Measurements from ENCODE around the gene NPC1.
"Not testable (repeated sequence)": the region's sequence is repeated elsewhere in the genome, so short reads cannot be mapped to it uniquely, and the experiment has no call there.

The NPC1 gene

DNA sequence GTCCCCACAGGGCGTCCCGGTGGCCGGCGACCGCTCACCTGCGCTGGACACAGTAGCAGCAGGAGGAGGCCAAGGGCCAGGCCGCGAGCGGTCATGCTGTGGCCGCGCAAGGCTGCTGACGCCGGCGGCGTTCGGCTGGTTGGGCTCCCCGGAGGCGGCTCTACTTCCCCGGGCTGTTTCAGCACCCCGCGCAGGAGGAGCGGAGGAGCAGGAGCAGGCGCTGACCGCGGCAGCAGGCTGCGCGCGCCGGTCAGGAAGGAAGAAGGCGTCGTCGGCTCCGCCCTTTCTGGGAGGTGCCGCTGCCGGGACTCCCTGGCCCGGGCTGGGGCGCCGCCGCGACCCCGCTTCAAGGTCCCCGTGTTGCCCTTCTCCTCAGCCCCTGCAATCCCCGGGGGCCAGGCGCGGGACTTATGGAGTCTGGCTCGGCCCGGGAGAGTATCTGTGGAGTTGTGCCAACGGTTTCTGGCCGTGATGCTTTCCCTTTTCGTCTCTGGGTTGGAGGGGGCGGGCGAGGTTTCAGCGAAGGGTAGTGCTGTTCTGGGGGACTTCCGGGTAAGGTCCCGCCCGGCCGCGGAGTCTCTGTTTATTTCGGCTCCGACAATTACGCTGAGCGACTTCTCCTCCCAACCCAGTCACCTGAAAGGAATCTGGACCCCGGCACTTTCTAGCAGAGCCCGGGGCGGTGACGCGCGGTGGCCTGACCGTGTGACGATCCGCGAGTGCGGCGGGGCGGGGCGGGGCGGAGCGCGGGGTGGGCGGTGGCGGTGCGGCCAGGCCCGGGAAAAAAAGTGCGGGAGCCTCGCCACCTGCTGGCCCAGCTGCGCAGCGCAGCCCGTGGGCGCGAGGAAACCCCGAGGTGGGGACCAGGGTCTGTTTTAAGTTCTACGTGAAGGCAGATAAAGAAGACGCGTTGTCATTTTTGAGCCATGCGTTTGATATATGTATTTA, at the start of gene NPC1:
NPC1 (minus strand) TSS at position 258 of the 948 bp plus-strand sequence; CDS start at position 95, 163 bp downstream.
- peak; percentile 90 for DNase-seq (ENCODE audit: low spot score)

DNA sequence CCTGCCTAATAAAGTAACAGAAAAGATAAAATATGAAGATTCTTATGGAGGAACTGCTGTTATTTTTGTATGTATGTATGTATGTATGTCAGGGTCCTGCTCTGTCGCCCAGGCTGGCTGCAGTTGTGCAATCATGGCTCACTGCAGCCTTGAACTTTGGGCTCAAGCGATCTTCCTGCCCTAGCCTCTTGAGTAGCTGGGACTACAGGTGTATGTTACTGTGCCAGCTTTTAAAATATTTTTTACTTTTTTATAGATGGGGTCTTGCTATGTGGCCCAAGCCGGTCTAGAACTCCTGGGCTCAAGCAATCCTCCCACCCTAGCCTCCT, 49.7 kb upstream of the NPC1 start:
- no peak for DNase-seq (ENCODE audit: low spot score)

DNA sequence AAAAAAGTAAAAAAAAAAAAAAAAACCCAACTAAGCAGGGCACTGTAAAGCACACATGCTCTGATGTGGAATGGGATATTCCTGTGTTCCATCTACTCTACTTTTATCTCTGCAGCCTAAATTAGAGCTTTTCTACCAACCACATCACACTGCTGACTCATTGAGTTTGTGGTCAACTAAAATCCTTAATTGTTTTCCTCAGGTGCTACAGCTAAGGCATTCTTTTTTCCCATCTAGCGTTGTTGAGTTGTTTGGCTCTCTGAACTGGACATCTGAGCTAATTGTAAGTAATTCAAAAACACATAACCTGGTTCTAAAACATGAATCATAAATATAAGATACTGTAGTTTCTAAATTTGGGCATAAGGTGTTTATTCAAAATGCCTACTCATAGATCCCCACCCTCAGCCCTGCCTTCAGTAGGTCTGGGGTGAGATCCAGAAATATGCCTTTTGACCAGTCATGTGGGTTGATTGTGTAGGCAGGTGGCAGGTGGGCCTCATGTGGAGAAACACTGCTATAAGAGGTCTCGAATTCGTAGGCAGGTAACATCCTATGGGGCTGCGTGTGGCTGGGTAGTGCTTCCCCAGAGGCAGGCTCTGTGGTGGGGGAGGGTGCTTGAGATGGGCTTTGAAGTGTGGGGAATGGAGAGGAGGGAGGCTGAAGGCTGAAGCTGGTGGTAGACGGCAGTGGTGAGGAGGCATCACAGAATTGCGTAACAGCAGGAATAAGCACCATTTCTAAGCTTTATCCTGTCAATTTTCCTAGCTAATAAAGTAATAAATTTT, 49.2 kb upstream of the NPC1 start:
- no peak for DNase-seq (ENCODE audit: low spot score)

DNA sequence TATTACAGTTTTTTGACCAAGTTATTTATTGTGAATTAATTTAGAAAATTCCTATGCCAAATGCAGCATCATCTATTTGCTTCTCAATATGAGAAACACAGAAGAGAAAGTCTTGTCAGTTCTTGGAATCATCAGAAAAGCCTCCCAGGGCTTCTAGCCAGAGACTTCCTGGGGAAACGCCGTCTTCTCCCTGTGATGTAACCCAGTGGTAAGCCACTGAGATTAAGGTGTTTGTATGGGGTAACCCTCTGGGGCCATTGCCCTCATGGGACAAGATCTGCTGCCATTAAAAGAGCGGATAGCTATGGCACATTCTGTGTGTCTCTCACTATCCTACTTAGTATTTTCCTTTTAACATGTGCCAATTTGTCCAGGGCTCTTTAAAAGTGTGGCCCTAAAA, 48.4 kb upstream of the NPC1 start:
- DNase-seq (ENCODE audit: low spot score): no peak

DNA sequence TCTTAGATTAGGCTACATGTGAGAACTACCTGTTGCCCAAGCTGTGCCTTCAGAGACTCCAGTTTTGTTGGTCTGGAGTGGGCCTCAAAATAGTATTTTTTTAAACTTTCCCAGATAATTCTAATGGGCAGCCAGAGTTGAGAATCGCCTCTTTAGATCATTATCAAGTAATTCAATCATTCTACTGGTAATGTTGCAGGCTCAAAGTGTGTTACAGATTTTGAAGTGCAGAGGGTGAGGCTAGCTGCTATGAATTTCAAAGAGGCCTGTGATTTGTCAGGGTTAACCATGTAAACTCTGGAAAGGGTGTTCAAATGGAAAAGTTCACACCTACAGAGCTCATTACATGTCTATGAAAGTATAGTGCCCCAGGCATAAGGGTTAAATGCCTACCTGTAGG, 46.3 kb upstream of the NPC1 start:
- no peak for DNase-seq (ENCODE audit: low spot score)

DNA sequence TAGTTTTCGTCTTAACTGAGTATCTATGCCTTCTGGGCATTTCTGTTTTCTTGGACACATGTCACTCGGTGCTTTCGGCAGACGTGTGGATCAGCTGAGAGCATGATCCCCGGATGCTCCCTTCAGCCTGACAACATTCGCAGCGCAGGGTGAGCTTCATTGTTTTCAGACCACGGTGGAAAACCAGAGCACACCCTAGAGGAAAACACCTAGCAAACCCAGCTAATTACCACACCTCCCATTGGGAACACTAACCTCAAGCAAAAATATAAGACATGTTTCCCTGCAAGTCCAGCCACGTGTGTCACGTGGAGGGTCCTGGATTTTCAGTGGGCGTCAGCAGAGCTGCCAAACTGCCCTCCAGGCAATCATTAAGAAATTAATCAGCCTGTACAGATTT, 45.4 kb upstream of the NPC1 start:
- DNase-seq (ENCODE audit: low spot score): no peak

DNA sequence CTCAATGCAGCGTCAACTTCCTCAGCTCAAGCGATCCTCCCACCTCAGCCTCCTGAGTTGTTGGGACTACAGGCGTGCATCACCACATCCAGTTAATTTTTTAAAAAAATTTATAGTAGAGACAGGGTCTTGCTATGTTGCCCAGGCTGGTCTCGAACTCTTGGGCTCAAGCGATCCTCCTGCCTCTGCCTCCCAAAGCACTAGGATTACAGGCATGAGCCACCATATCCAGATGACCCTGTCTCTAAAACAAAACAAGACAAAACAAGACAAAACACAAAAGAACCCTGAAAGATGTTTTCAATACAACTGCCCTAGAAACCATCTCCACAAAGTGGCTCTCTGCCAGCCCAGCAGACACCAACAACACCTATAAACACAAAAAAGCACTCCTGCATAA, 45.0 kb upstream of the NPC1 start:
- DNase-seq (ENCODE audit: low spot score): no peak

DNA sequence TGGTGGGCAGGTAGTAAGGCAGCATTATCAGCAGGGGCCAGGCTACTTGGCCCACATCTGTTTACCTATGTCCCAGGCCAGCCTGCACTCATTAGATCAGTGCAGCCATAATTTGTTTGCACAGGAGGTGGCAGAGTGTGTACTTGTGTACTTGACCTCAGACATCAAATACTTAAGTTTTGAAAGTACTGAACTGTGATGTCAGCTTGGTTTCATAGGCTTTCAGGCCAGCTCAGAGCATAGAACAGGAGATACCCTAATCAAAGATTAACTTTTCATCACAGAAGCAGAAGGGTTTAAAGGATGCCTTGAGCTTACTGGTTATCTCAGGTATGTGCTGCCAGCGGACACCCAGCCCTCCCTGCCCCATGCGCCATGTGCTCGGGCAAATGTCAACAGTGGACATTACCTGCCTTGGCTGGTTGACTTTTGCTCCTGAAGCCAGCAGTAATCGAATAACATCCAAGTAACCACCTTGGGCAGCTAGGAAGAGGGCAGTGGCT, 43.2 kb upstream of the NPC1 start:
- DNase-seq (ENCODE audit: low spot score): no peak

DNA sequence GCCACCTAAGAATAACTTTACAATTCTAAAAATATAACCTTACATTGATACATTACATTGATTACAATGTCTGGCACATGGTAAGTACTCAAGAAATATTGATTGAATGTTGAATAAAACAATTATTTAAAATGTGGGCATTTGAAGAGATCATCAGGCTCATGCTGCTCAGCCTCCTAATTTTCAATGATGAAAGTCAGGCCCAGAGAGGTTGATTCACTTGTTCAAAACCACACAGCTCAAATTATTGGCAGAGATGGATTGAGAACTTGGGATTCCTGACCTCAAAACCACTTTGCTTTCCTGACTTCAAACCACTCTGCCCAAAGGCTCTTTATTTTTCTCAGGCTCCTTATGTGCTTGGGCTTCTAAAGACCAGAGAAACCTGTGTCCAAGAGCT, 41.7 kb upstream of the NPC1 start:
- DNase-seq (ENCODE audit: low spot score): no peak

DNA sequence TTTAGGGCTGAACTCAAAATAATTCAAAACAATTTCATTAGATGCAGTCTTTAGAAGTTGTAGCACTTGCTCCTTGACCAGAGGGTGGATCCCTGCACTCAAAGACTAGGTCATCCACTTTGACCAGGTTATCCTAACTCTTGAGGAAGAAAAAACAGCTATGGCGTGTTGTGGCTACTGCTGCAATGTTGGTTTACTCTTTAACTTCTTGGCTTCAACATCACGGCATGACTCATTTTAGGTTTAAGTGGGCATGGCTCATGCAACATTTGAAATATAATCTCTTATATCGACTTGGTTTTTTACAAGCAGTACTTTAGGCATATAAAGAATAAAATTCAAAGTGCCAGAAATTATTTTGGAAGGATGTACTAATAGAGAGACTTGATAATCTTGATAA, 41.0 kb upstream of the NPC1 start:
- no peak for DNase-seq (ENCODE audit: low spot score)

DNA sequence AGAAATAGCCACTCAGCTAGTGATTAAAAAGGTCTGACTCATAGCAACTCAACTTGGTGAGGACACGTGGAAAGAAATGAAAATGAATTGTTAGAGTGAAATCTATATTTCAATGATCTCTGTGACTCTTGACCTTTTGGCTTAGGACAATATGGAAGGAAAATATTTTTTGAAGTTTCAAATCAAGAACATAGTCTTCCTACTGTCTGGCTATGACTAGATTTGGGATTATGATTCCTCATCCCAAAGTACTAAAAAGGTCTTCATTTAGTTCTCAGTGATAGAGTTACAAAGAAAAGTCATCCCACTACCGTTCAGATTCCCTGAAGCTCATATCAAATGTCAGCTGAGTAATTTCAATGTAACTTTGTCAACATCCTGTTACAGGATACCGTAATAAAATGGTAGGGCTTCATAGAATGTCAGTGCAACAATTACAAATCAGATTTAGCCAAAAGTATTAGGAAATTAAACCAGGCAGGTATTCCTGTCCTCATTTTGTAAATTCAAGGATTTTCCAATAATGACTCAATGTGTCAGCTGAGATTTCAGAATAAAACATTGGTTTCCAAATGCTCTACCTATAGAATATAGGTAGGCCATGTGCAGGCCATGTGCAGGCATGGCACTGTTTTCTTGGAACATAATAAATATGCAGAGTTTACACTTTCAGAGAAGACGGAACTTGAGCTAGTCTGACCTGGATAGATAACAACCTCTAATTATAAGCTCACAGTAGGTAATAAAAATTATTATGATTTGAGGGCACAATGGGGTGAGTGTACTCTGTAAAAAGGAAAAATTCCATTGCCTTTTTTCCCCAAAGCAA, 40.4 kb upstream of the NPC1 start:
- DNase-seq (ENCODE audit: low spot score): no peak

DNA sequence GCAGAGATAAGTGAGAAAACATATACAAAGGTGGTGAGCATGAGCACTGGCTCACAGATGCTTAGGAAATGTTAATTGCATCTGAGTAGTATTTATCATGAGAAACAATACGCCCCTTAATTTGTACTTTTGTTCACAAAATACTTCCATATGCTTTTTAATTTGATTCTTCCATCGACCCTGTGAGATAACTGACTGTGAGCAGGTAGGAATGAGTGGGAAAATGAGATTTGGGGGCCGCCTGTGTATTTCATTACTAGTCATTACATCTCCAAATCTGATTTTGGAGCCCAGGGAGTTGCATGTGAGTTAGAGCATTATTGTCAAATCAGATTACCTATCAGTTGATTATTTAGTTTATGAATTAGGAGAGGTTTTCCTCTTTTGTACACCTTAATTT, 36.7 kb upstream of the NPC1 start:
- DNase-seq (ENCODE audit: low spot score): no peak

DNA sequence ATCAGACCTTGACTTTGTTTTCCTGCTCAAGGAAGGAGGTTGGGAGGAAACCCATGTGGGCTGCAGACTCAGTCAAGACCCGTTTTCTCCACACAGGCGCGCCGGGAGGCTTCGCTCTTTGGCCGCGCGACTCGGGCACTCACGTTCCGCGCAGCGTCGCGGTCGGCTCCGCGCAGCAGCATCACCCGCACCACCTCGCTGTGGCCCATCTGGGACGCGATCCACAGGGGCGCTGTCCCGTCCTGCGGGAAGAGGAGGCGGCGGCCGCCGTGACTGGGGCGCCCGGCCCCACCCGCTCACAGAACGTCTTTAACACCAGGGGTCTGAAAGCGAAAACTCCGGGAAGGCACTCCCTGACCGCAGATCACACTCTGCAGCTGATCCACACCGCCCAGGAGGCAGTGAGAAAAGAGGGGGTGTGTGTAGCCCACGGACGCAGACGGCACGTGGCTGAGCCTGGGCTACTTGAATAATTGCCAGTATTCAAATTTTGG, 33.1 kb upstream of the NPC1 start:
- DNase-seq (ENCODE audit: low spot score): no peak

DNA sequence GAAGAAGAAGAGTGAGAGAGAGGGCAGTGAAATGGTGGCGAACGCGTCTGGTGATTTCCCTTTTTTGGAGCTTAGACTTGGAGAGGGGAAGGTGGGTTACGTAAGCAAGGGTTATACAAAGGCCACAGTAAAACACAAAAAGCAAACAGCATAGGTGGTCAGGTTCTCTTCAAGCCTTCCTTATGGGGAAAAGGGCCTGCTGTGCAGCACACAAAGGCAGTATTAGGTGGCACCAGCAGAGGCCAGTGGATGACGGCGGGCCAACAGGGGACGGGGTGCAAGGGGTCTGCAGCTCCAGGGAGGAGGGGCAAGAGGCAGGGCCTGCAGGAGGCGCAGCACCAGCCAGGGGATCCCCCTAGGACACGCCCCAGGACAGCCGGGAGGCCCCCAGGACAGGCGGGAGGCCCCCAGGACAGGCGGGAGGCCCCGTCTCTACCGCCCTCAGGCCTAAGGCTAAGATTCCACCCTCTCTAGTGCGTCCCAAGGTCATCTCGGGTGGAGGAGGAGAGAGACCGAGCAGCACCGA, 32.6 kb upstream of the NPC1 start:
- DNase-seq (ENCODE audit: low spot score): no peak

DNA sequence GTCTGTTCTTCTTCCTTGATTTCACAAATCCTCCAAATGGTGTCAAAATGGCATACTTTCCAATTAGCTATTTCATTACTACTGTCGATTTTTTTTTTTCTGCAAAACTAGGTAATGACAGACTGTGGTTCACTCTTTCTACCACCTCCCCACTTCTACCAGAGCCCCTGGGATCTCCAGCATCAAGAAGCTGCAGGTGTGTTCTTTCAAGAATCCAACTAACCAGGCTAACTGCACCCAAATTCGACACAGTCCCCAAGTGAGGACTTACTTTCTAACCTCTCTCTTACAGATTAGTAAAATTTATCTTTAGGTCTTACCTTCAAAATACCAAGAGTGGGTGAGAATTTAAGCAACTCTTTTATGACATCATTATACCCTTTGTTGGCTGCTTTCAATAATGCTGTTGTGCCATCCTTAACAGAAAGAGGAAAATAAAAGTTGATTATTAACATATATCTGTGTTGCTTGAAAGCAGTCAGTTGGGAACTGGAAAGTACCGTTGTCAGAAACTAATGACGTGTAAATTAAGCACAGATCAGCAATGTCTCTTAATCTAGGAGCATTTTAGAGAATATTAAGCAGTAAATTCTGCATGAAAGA, 31.2 kb upstream of the NPC1 start:
- no peak for DNase-seq (ENCODE audit: low spot score)

DNA sequence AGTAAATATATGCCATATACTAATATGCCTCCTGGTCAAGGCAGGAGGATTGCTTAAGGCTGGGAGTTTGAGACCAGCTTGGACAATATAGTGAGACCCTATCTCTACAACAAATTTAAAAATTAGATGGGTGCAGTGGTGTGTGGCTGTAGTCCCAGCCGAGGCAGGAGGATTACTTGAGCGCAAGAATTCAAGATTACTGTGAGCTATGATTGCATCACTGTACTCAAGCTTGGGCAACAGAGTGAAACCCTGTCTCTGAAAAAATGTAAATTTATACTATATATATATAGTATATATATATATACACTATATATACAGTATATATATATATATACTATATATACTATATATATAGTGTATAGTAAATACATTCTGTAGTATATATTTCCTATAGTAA, 30.0 kb upstream of the NPC1 start:
- DNase-seq (ENCODE audit: low spot score): no peak

DNA sequence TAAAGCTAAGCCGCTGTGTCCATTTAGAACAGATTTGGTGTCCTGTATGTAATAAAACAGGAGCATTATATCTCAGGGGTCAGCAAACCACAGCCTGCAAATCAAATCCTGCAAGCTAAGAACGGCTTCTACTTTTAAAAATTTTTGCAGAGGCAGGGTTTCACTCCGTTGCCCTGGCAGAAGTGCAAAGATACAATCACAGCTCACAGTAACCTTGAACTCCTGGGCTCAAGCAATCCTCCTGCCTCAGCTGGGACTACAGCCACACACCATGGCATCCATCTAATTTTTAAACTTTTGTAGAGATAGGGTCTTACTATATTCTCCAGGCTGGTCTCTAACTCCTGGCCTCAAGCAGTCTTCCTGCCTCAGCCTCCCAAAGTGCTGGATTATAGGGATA, 28.6 kb upstream of the NPC1 start:
- DNase-seq (ENCODE audit: low spot score): no peak

DNA sequence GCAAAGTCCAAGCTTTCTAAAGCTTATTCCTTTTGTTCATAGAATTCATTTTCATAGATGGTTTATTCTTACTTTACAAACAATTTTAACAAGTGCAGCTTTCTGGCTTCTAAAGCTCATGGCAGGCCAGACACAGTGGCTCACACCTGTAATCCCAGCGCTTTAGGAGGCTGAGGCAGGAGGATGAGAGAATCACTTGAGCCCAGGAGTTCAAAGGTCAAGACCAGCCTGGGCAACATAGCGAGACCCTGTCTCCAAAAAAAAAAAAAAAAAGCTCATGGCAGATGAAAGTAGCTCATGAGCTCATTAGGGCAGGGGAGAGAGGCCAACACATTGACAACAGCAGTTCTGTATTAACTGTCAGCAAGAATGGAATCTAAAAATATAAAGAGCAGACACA, 28.1 kb upstream of the NPC1 start:
- no peak for DNase-seq (ENCODE audit: low spot score)

DNA sequence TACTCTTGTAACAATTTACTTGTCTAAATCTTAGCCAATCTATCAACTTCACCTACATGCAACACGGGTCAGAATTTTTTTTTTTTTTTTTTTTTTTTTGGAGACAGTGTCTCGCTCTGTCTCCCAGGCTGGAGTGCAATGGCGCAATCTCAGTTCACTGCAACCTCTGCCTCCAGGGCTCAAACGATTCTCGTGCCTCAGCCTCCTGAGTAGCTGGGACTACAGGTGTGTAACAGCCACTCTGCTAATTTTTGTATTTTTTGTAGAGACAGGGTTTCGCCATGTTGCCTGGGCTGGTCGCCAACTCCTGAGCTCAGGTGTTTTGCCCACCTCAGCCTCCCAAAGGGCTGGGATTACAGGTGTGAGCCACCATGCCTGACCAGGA, 26.8 kb upstream of the NPC1 start:
- DNase-seq (ENCODE audit: low spot score): not testable (repeated sequence)

DNA sequence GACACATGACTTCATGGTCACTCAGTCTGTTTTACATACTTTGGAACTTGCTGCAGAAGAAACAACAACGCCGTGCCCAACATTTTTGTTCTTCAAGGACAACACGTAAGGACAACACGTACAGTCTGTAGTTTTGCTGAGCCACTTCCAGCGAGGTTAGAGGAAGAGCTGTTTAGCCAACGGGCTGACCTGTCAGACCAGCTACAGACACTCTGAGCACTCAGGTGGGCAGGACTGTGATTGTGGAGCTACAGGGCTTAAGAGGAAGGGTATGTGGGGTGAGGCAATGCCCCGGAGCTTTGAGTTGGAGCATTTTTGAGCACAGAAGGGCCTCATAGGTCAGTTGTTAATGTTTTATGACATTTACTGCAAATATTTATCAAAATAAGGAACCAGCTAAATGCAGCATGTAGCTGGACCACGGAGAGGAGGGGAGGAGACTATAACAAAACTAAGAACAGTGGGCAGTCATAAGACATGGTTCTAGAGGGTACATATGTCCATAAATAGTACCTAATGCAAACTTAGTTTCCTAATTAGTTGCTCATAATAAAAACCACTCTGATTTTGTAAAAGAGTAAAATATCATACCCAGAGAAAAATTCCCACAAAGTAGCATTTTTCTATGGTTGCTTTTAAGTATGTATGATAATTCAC, 26.3 kb upstream of the NPC1 start:
- no peak for DNase-seq (ENCODE audit: low spot score)
